ENCODE data around the gene YPEL5.

Gene YPEL5

DNA sequence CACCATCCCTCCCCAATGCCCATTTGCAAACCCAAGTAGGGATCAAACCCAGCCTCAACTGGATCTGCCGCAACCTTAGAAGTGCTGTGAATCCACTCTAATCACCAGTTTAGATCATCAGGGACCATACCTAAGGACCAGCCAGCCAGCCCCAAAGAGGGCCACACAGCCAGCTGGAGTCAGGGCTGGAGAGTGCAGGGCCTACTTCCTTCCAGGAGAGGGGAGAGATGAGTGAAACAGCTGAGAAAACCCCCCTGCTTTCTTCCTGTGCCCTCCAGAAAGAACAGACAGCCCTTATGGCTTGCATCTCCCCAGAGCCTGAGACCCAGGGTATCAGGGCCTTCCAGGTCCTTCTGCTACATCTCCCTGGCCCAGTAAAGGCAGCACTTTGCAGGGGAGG lies 25.8 kb downstream of the YPEL5 start:
- no peak for DNase-seq

DNA sequence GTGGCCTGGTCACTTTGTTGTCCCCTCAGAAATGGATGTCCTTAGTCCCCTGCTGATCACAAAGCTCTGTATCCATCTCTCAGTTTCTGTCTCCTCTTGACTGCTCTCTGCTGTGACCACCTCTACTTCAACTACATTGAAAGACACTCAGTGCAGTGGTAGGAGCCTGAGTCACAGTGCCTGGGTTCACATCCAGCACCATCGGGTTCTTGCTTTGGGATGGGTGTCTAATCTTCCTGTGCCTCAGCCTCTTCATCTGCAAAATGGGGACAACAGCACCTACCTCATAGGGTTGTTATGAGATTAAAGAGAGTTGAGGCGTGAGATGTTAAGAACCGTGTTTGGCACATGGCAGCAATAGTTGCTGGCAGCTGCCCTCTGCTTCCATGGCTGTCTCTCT lies 30.6 kb downstream of the YPEL5 start:
- no peak for DNase-seq

- DNase-seq, result no peak
These were observed 31.1 kb downstream of the YPEL5 start for GRCh38 chr2:30177956-30178355.

DNA sequence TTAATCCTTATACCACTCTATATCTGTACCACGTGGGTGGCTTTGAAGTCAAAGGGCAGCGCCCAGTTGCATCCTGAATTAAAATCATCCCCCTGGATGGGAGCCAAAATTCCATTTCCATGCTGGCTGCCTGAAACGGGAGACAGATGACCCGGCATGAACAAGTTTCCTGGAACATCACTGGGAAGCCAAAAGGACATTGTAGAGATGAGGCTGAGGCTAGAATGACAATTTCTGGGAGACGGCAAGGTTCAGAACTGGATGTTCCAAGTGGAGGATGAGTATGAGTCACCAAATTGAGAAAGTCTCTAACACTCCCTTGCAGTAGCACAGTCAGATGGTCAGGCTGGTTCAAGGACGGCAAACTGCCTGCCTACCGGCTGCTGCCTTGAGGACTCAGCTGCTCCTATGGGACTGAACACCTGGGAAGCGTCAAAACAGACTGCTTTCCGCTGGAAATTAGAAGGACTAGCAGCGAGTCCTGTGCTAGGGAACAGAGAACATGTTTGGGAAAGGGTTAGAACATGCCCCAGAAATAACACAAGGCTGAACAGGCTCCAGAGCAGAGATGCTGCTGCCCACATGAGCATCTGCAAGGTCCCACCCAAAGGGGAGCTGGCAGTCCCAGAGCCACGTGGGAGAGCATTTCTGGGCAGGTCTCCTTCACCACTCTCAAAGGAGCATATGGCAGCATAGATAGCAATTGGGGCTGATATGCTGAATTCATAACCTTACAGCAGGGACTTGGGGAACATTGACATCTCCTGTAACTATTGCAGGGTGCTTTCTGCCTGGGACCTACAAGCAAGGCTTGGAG lies 32.0 kb downstream of the YPEL5 start:
- no peak for DNase-seq

- DNase-seq, result no peak
These were observed 32.7 kb downstream of the YPEL5 start for GRCh38 chr2:30179536-30179935.

GRCh38 chr2:30180226-30180625 lies 33.4 kb downstream of the YPEL5 start:
- no peak for DNase-seq

GRCh38 chr2:30181176-30181575 lies 34.4 kb downstream of the YPEL5 start:
- DNase-seq, result no peak

DNA sequence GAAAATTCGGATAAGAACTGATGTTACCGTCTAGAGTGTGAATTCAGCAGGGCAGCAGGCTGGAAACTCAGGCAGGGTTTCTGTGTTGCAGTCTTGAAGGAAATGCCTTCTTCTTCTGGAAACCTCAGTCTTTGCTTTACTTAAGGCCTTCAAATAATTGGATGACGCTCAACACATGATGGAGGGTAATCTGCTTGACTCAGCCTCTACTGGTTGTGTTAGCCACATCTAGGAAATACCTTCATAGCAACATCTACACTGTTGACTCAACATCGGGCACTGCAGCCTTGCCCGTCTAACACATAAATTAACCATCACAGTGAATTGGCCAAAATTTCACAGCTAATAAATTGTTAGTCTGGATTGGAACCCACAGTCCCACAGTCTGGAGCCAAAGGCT lies 37.2 kb downstream of the YPEL5 start:
- no peak for DNase-seq

GRCh38 chr2:30185178-30185577 lies 38.4 kb downstream of the YPEL5 start:
- no peak for DNase-seq

GRCh38 chr2:30188292-30188691 lies 41.5 kb downstream of the YPEL5 start:
- DNase-seq, result no peak

DNA sequence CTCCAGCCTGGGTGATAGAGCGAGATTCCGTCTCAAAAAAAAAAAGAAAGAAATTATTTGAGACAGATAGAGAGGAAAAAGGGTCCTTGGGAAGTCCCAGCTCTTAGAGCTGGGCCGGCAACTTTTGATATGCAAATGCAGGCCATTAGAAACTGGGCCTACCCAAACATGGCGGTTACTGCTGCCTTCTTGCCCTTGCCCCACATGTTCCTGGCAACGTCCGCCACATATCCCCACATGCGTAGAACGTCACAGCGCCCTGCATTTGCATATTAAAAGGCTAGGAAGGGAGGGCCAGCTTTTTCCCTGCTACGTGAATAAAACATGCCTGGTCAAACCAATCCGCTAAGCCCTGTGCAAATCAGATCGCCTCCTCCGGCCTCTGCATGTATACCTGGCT lies 43.8 kb downstream of the YPEL5 start:
- no peak for DNase-seq

- DNase-seq, result no peak
These were observed 44.3 kb downstream of the YPEL5 start for GRCh38 chr2:30191107-30191506.

DNA sequence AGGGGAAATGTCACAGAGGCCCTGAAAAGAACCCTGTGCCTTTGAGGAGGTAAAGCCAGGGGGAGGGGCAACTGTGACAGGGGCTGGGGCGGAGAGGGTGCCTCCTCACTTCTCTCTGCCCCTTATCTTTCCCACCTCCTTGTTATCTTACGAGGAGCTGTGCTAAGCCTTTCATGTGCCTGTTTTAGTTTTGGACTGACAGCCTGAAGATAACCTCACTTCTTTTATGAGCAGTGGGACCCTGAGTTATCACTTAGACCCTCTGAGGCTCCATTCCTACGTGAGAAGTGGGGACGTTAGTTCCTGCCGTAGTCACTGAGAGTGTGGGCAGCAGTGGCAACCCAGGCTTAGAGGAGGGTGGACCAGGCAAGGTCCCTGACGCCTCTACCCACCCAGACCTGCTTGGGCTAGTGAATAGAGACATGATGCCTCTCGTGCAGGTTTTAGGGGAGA lies 45.0 kb downstream of the YPEL5 start:
- no peak for DNase-seq

DNA sequence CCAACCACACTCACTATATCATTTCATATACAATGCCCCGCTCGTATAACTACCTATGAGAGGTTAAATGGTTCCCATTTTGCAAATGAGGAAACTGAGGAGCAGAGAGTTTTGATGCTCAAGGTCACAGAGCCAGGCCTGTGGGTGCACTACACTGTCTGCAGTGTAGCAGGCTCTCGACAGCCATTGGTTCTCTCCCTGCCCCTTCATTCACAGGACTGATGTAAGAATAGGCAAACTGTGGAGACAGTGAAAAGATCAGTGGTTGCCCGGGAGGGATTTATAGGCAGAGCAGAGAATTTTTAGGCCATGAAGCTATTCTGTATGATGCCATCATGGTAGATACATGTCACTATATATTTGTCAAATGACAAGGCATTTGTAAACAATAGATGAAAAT lies 45.5 kb downstream of the YPEL5 start:
- DNase-seq, result no peak

DNA sequence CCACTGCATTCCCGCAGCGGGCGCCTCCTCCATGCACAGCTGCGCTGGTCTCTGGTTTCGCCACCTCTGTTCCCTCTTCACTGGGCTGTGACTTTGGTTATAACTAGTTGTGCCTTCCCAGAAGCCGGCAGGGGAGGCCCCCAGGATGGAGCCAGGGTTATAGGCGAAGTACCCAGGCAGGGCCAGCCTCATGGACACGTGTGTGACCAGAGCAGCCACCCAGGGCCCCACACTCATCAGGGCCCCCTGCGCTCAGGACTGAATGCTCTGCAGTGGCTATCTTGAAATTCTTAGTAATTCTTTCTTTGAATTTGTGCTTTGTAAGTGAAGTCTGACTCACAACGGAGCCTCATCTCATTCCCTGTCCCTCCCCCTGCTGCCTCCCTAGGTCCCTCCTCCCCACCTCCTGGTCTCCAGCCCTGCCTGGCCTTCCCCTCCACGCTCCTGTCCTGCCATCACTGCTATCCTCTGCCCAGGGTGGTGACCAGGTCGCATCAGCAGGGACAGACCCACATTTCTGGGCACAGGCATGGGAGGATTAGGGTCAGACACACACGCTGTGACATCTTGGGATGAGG lies 46.4 kb downstream of the YPEL5 start:
- DNase-seq, result no peak

DNA sequence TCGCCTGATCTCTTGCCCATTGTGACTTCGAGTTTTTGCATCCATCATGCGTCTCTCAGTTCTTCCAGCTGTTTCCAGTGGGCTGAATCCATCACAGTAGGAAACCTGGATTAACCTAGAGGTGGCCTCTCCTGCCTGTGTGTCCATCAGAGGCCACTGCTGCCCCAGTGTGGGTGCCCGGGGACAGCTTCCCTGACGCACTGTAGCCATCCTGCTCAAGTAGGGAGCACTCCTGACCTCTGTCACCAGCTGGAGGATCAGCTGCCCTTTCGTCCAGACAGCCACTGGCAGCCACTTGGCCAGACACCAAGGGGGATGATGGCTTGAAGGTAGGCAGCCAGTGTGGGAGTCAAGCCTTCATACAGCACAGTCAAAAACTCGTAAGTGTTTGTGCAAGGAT lies 47.6 kb downstream of the YPEL5 start:
- no peak for DNase-seq

DNA sequence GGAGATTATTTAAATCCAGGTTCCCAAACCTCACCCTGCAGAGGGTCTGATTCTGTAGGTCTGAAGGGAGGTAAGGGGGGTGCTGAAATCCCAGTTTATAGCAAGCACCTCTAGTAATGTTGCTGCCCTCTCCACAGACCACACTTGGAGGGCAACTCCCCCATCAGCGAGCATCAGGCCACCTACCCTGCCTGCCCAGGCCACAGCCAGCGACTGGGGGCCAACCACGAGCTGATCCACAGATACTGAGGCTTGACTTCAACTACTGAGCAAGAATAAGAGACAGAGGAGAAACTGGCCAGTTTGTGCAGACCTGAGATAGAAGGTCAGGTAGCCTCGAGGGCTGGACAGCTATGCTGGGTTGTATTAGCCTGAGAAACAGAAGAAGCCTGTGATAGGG lies 48.2 kb downstream of the YPEL5 start:
- no peak for DNase-seq

DNA sequence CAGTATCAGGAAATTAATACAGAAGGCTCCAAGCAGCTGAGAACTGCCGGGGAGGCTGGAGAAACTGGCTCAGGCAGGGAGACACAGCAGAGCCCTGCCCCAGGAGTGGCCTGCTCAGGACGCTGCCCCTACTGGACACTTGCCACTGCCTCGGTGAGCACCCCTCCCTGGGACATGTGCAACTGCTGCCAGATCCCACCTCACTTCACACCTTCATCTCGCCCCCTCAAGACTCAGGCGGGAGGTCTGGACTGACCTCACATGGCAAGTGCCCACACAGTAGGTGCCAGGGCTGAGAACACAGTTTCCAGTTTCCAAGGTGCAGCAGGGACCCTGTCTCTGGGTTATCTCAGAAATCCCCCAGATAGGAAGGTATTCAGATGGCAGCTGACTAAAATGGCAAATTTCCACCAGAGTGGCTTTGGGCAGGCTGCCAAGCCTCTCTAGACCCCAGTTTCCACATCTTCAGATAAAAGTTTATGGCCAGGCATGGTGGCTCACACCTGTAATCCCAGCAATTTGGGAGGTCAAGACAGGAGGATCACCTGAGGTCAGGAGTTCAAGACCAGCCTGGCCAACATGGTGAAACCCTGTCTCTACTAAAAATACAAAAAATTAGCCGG lies 50.9 kb downstream of the YPEL5 start:
- no peak for DNase-seq

- no peak for DNase-seq
These were observed 55.2 kb downstream of the YPEL5 start for GRCh38 chr2:30201990-30202389.

- no peak for DNase-seq
These were observed 56.3 kb downstream of the YPEL5 start for GRCh38 chr2:30203156-30203555.

DNA sequence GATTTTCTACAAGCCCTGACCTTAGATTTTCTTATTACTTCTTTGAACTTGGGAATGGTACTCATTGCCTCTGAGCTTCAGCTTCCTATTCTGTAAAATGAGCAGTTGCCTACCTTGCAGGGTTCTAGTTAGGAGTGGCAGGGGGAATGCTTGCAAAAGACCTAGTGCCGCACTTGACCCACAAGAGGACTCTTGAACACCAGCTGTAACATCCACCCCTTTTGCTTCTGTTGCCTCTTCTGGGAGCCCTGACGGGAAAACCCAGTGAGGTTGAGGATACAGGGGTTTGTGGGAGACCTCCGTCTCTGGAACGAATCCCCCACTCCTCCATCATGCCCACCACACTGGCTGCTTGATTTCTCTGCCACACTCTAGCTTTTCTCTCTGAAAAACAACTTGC lies 57.5 kb downstream of the YPEL5 start:
- no peak for DNase-seq

DNA sequence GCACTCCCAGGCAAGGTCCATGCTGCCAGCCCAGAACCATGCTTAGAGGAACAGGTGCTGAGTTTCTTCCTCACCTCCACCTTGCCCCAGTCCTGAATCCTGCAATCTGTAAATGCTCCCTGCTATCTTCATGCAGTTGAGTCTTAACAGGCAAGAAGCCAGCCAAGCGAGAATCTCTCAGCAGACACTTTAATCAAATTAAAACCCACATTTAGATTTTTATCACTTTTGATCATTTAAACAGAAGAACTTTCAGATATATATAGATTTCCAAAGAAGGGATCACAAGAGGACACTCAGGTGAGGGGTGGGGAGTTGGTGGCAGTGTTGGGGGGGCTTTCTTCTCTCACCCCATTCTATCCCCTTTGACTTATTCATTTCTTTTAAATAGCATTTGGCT lies 58.6 kb downstream of the YPEL5 start:
- no peak for DNase-seq

DNA sequence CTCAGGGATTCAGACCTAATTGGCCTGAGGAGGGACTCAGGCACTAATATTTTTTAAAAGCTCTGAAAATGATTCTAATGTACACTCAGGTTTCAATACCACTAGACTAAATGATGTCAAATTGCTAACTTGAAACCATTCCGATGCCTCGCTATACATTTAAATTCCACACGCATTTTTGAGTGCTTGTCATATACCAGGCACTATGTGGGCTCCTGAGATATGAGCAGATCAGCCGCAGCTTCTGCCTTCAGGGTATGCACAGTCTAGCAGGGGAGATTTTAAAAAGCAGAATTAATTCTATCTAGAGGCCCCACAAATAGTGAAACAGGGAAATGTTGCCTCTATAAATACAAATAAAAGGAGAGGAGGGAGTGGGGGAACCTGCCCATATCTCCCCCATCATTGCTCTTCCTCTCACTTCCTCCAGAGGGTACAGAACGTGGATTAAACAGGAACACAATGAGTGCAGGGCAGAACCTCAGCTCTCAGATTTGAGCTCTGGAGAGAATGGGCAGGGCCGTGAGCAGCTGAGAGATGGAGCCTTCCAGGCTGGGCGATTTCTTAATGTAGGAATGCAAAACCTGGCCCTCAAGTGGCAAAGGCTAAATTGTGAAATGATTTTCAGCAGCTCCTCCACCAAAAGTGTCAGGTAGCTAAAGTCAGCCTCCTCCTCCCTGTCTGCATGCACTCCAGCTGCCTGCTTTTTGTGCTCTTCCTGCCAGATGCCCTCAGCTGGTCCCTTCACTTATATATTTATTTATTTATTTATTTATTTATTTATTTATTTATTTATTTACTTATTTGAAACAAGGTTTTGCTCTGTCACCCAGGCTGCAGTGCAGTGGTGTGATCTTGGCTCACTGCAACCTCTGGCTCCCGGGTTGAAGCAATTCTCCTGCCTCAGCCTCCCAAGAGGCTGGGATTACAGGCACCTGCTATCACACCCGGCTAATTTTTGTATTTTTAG lies 59.9 kb downstream of the YPEL5 start:
- no peak for DNase-seq

All from NCI-H1694 (cell line).